OCI-LY1 (cell line): ENCODE data around the gene DNAAF9.

Experiments
- CTCF ChIP-seq: fragments of 200-600 bp; sonication (generic), shearing (Covaris generic); IDR thresholded peaks from 2 replicates; pipeline ENCODE4 v1.5.1; 2017; ENCODE audit warnings: mild to moderate bottlenecking, antibody characterized with exemption, low read length, moderate library complexity, mixed read lengths
- EZH2 ChIP-seq: fragments of 200-600 bp; sonication (generic), shearing (Covaris generic); IDR thresholded peaks from 2 replicates; pipeline ENCODE4 v1.8.0; 2017; ENCODE audit warnings: borderline replicate concordance, mixed run types, mild to moderate bottlenecking, antibody characterized with exemption, low read length, moderate library complexity, mixed read lengths

- TF ChIP-seq CTCF (no peak), EZH2 (no peak)
Observed at GRCh38 chr20:3431109-3431508, 23.6 kb upstream of the DNAAF9 start.
